Fibroblast of lung (primary cell): Measurements from ENCODE around the gene TPPP. TPM values are rescaled to one million over a fixed set of nuclear protein-coding genes. Genes with fewer than 3 reads are reported as not detected.
"Not testable (repeated sequence)": the region's sequence is repeated elsewhere in the genome, so short reads cannot be mapped to it uniquely, and the experiment has no call there.

Experiments
- DNase-seq, 2 donors: peaks; one replicate each; pipeline versions ENCODE4 v3.0.0 to v3.0.0-alpha.2; 2010; ENCODE audit warnings: low read depth in 2 of 2
- H2AFZ ChIP-seq: 2 replicates; pipeline ENCODE4 v1.5.1; 2012; ENCODE audit warnings: low read length, control low read depth, inconsistent platforms
- H3K27ac ChIP-seq: 2 replicates; pipeline ENCODE4 v1.5.1; 2011; ENCODE audit warnings: low read length, control low read depth; ENCODE audit not compliant: insufficient read depth
- H3K27me3 ChIP-seq: 2 replicates; pipeline ENCODE4 v1.5.1; 2011; ENCODE audit warnings: mild to moderate bottlenecking, low read length; ENCODE audit not compliant: control insufficient read depth, insufficient read depth
- H3K36me3 ChIP-seq: 2 replicates; pipeline ENCODE4 v1.5.1; 2011; ENCODE audit warnings: low read length; ENCODE audit not compliant: control insufficient read depth, insufficient read depth
- H3K4me1 ChIP-seq: 2 replicates; pipeline ENCODE4 v1.5.1; 2011; ENCODE audit warnings: low read length; ENCODE audit not compliant: control insufficient read depth, insufficient read depth; ENCODE audit errors: extremely low read depth
- H3K4me2 ChIP-seq: 2 replicates; pipeline ENCODE4 v1.5.1; 2011; ENCODE audit warnings: low read length, control low read depth; ENCODE audit not compliant: insufficient read depth; ENCODE audit errors: extremely low read depth
- H3K4me3 ChIP-seq, 4 experiments: fragments of 200-600 bp in 1 of 4; sonication (generic) in 1 of 4; replicated peaks in 1 of 4; 2 replicates each; pipeline ENCODE4 v1.5.1; 2011 to 2016; ENCODE audit warnings: low read length in 4 of 4, low read depth in 3 of 4, mild to moderate bottlenecking in 3 of 4, control low read depth in 2 of 4, inconsistent platforms in 1 of 4, mixed read lengths in 1 of 4; ENCODE audit not compliant: insufficient read depth in 1 of 4; ENCODE audit errors: control extremely low read depth in 1 of 4
- H3K79me2 ChIP-seq: 2 replicates; pipeline ENCODE4 v1.5.1; 2012; ENCODE audit warnings: mild to moderate bottlenecking, low read length, inconsistent platforms; ENCODE audit not compliant: control insufficient read depth, insufficient read depth
- H3K9ac ChIP-seq: 2 replicates; pipeline ENCODE4 v1.5.1; 2011; ENCODE audit warnings: mild to moderate bottlenecking, low read length, control low read depth; ENCODE audit not compliant: insufficient read depth
- H3K9me3 ChIP-seq: 2 replicates; pipeline ENCODE4 v1.5.1; 2012; ENCODE audit warnings: low read depth, low read length; ENCODE audit not compliant: control insufficient read depth, insufficient read depth
- H4K20me1 ChIP-seq: 2 replicates; pipeline ENCODE4 v1.5.1; 2011; ENCODE audit warnings: low read length; ENCODE audit not compliant: control insufficient read depth, insufficient read depth; ENCODE audit errors: extremely low read depth
- CTCF ChIP-seq, 2 donors: IDR thresholded peaks in 1 of 2; conservative IDR thresholded peaks in 1 of 2; 1 replicate in 1 of 2; 2 replicates in 1 of 2; pipeline ENCODE4 v1.5.1; 2011 to 2012; ENCODE audit warnings: low read length in 2 of 2, control low read depth in 1 of 2, inconsistent platforms in 1 of 2, low read depth in 1 of 2, mild to moderate bottlenecking in 1 of 2
- EZH2 ChIP-seq: IDR thresholded peaks from 2 replicates; pipeline ENCODE4 v1.5.1; 2012; ENCODE audit warnings: low read length, control low read depth, mild to moderate bottlenecking; ENCODE audit errors: missing control alignments
- polyA plus RNA-seq, 2 donors: library from polyadenylated mRNA; depleted of rRNA in 1 of 2; stranded (reverse) in 1 of 2; unstranded in 1 of 2; fragments of >200 nt; gene quantifications; 2 replicates each; pipeline ENCODE4 v1.2.1, GENCODE V29; 2011 to 2012; ENCODE audit warnings: missing spikeins in 1 of 2
- total RNA-seq: library from RNA; depleted of rRNA; stranded (reverse); fragments of >200 nt; gene quantifications from 2 replicates; pipeline ENCODE4 v1.2.1, GENCODE V29; 2014

TPPP gene
- total and polyA plus RNA-seq, 2 donors (not counting 1 experiment from before 2014, with no cell fraction given) = 0.06 to 0.17 TPM

GRCh38 chr5:683551-684481, 9.3 kb downstream of the TPPP start:
- Histone ChIP-seq H4K20me1 (no peaks in the 10 kb centered on the region), H3K27ac (no peak overlapping the region), H3K9me3 (no peaks in the 10 kb centered on the region), H3K4me3 (no peak overlapping the region), H2AFZ (no peak overlapping the region), H3K79me2 (no peaks in the 10 kb centered on the region), H3K9ac (no peak overlapping the region), H3K4me2 (no peak overlapping the region), H3K27me3 (no peaks in the 10 kb centered on the region), H3K36me3 (no peaks in the 10 kb centered on the region), H3K4me1 (no peaks in the 10 kb centered on the region)
- no peak for TF ChIP-seq CTCF (conservative IDR thresholded peaks at IDR 0.05 in 1 of 2, IDR thresholded peaks at IDR 0.05 in 1 of 2; ENCODE audit: low read depth in 1 of 2, low read length in 2 of 2)
- no peak for TF ChIP-seq EZH2
- DNase-seq = no peak

GRCh38 chr5:682651-683358, 10.3 kb downstream of the TPPP start:
- H4K20me1 ChIP-seq, H3K9me3 ChIP-seq, H2AFZ ChIP-seq, H3K4me1 ChIP-seq, H3K36me3 ChIP-seq, DNase-seq, H3K4me2 ChIP-seq, H3K27ac ChIP-seq, H3K27me3 ChIP-seq, H3K4me3 ChIP-seq, H3K9ac ChIP-seq, H3K79me2 ChIP-seq: not testable (repeated sequence)

DNA sequence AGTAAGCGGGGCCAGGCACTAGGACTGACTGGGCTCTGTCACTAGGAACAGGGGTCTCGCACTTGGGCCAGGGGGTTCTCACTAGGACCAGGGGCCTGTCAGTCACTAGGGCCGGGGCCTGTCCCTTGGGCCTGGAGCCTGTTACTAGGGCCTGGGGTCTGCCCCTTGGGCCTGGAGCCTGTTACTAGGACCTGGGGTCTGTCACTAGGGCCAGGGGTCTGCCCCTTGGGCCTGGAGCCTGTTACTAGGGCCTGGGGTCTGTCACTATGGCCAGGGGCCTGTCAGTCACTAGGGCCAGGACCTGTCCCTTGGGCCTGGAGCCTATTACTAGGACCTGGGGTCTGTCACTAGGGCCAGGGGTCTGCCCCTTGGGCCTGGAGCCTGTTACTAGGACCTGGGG, 10.9 kb downstream of the TPPP start:
- H3K4me1 ChIP-seq, H3K9me3 ChIP-seq, H2AFZ ChIP-seq, H3K79me2 ChIP-seq, H3K27ac ChIP-seq, H3K27me3 ChIP-seq, DNase-seq, H3K4me2 ChIP-seq, H3K36me3 ChIP-seq, H3K9ac ChIP-seq, H4K20me1 ChIP-seq, H3K4me3 ChIP-seq: not testable (repeated sequence)

GRCh38 chr5:681317-682191, 11.6 kb downstream of the TPPP start:
- not testable (repeated sequence) for H3K4me3 ChIP-seq, H3K4me1 ChIP-seq, H3K9ac ChIP-seq, H3K4me2 ChIP-seq, H3K36me3 ChIP-seq, H3K9me3 ChIP-seq, H3K27me3 ChIP-seq, H3K79me2 ChIP-seq, H2AFZ ChIP-seq, H4K20me1 ChIP-seq, H3K27ac ChIP-seq, DNase-seq

- not testable (repeated sequence) for H4K20me1 ChIP-seq, H3K4me1 ChIP-seq, H3K36me3 ChIP-seq, H3K27me3 ChIP-seq, H3K9me3 ChIP-seq, DNase-seq, H3K9ac ChIP-seq, H3K4me2 ChIP-seq, H2AFZ ChIP-seq, H3K79me2 ChIP-seq, H3K4me3 ChIP-seq, H3K27ac ChIP-seq
These were observed 12.3 kb downstream of the TPPP start for GRCh38 chr5:680836-681235.
